Activated CD8-positive, alpha-beta memory T cell treated with anti-CD3 and anti-CD28 coated beads, Interleukin-2, amount 50 U/mL, for 24 hours (primary cell): ENCODE results near the gene TPM4.
A peak's percentile ranks its signal among the peaks of the same experiment; 100 is the strongest.

Experiments
- DNase-seq: peaks from one replicate; pipeline ENCODE4 v3.0.0-alpha.2; 2020; ENCODE audit errors: extremely low read depth

TPM4 gene

DNA sequence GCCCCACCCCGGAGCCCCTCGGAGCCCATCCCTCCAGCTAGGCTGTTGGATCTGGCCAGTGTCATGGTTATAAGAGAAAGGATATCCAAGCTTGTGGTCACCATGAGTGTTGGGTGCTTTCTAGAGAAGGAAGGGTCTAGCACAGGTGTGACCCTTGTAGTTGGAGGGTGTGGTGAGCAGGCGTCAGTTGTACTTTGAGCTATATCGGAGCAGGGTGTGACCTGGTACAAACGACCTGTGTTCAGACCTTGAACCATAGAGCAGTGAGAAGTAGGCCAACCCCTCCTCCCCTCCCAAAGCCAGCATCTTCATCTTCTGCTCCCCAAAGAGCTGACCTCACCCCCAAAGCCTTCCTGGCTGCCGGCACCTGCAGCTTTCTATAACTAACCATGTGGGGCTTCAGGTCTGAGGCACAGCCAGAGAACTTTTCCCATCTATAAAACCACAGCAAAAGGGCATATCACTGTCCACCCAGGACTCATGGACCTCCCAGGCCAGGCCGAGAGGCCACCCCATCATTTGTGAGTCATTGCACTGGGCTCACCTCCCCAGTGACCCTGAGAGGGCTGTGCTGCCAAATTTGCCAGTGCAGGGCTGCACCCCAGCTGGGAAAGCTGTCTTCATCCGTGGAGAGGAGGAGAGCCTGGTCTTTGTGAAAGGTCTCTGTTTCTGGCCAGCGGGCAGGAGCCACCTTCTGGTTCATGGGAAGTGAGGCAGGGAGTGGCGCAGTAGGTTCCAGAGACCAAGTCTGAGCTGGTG lies 49.6 kb downstream of the TPM4 start:
- no peak for DNase-seq

DNA sequence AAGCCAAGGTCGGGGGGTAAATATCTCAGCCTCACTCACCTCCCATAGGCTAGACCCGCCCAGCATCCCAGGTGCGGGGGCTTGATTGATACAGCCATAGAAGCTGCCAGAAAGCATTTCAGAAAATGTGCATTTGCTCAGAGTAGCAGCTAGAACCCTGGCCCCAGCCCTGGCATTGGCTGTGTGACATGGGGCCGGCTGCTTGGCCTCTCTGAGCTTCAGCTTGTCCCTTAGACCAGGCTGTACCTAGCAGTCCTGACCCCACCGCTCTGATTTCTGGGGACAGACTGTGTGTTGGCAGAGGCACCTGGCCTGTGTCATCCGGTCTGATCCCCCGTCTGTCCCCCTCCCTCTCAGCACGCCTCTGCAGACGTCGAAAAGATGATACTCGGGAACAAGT lies 50.8 kb downstream of the TPM4 start:
- DNase-seq: no peak

DNA sequence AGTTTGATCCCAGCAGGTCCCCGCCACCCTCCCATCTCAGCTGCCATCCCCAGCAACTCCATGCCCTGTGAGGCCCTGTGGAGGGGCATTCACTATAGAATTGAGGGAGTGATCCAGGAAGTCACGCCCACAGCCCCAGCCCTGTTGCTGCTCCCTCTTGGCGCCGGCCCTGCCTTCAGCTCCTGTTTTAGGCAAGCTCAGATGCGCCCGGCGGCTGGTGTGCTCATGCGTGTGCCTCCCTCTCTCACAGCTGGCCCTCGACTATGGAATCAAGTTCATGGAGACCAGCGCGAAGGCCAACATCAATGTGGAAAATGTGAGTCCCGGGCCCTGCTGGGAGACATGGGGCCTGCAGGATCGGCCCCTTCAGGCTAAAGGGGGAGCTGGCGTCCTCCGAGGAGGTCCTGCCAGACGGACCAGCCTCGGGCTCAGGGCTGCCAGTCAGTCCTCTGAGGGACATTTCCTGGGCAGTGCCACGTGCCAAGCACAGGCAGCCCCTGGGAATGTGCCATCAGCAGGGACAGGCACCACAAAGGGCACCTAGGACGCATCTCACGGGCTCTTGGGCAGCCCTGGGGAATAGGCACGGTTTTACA lies 51.6 kb downstream of the TPM4 start:
- no peak for DNase-seq

DNA sequence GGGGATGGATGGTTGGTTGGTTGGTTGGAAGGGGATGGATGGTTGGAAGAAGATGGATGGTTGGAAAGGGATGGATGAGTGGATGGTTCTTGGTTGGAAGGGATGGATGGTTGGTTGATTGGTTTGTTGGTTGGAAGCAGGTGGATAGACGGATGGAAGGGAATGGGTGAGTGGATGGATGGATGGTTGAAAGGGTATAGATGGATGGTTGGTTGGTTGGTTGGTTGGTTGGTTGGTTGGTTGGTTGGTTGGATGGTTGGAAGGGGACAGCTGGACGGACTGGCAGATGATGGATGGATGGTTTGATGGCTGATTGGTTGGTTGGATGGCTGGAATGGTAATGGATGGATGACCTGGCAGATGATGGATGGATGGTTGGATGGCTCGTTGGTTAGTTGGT lies 55.4 kb downstream of the TPM4 start:
- DNase-seq: no peak

DNA sequence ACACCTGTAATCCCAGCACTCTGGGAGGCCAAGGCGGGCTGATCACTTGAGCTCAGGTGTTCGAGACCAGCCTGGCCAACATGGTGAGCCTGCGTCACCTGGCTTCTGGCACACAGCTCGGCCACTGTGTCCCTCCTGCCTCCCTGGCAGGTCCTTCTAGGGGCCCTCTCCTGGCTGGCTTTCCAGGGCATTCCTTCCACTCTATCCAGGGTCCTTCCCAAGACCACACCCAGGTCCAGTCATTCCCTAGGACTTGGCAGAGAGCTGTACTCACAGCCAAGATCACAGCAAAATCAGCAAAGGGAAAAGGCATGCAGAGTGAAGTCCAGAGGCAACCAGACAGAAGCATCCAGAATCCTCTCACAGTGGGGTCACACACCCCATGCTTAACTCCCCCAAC lies 57.5 kb downstream of the TPM4 start:
- DNase-seq: no peak

DNA sequence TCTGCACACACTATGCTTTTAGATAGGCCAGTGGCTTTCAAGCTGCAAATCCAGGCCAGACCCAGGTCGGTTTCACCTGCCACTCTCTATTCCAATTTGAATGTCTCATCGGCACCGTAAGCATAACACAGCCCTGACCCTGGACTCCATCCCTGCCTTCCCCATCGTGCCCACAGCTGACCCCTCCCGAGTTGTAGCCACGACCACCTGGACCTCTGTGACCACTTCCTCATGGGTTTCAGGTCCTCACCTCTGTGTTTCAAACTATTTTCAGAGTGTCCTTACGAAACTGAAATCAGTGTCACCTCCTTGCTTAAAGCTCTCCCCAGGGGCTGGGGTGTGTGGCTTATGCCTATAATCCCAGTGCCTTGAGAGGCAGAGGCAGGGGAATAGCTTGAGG lies 58.2 kb downstream of the TPM4 start:
- DNase-seq: no peak

DNA sequence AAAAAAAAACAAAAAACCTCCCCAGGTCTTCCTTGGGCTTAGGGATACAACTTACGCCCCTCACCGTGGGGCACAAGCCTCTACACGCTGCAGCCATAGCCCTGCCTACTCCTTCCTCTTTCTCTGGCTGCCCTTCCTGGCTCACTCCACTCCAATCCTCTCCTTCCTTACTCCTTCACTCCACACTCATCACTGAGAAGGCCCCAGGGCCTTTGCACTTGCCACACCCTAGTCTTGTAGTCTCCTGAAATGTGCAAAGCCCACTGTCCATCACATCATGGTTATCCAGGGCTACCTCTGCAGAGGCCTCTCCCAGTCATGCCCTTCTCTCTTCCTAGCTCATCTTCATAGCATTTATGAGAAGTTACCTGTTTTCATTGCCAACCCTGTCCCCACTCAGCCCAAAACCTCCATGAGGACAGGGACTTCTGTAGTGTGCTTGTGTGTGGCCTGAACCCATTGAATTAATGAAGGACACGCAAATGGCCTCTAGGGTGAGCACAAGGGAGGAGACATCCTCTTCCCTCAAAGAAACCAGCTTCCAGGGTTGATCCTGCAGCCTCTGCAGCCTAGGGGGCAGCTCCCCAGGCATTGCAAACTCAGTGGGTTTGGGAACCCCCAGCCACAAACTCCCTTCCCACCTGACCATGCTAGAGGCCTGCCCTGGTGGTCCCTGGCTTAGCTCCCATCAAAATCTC lies 59.3 kb downstream of the TPM4 start:
- no peak for DNase-seq

DNA sequence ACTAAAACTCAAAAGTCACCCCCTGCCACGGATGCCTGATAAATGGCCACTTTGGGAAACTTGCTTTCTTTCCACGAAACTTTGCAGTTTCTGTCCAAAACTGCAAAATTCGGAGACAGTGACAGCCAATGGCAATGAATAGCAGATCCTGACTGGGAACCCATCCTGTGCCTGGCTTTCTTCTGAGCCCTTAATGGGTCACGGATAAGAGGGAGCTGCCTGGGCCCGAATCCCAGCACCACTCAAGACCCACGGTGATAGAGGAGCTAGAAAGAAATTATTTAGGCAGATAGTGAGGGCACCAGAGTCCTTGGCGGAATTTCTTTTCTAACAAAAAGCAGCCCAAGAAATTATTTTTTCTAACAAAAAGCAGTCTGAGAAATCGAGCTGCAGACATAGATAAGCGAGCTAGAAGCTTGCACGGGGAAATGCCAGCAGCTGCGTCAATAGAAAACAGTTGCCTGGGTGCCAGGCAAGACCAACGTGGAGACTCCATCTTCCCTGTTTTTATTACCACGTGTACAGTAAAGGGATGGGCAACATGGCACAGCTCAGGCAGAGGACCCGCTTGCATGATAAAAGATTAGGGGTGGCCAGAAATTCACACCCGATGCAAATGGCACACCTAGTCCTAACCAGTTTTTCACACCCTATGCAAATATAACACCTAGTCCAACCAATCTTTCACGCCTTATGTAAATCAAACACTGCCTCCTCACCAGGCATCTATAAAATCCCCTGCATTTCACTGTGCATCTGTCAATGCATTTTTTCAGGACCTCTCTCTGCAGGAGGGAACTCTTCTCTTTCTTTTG lies 60.1 kb downstream of the TPM4 start:
- DNase-seq: no peak

DNA sequence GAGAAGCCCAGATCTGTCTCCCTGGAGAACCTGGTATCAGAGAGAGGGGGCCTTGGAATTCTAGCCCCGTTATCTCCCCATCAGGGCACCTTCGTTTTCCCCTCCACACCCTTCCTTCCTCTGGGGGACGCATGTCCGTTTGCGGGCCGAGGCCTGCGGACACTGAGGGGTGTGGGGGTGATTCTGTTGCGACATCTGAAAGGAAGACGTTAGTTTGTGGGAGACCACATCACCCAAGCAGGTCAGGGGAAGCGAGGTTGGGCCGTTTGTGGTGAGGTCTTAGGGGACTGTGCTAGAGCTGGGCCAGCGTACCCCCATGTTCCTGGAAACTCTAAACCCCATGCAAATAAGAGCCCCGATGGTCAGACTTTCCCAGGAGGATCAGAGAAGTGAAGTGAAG lies 63.5 kb downstream of the TPM4 start:
- DNase-seq: no peak

DNA sequence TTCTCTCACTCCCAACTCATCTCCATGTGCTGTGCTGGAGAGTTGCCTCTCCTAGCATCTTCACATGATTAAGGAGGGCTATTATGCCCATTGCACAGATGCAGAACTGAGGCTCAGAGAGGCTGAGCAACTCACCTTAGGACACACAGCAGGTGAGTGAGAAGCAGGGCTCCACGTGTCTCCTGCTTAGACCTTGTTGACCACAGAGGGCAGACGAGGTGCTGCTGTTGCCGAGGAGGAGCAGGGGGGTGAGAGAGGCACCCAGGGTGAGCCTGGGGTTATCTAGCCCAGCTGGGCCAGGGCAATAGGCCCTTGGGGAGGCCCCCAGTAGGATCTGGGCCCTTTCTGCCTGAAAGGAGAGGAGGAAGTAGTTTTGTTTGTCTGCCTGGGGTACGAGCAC lies 64.7 kb downstream of the TPM4 start:
- DNase-seq: no peak

DNA sequence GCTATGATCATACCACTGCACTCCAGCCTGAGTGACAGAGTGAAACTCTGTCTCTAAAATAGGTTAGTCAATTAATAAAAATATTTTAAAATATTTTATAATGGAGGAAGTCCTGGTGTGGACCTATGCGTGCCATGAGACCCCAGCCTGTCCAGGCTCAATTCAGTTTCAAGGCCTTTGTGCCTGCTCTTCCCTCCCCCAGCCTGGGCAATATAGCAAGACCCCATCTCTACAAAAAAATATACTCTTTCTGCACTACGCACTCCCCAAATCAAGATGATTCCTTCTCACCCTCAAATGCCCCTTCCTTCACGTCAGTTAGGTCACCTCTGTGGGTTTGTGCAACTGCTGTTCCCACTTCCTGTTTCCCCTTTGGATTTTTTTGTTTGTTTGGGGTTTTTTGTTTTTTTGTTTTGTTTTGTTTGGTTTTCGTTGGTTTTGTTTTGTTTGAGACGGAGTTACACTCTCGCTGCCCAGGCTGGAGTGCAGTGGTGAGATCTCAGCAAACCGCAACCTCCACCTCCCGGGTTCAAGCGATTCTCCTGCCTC lies 65.8 kb downstream of the TPM4 start:
- DNase-seq: no peak

DNA sequence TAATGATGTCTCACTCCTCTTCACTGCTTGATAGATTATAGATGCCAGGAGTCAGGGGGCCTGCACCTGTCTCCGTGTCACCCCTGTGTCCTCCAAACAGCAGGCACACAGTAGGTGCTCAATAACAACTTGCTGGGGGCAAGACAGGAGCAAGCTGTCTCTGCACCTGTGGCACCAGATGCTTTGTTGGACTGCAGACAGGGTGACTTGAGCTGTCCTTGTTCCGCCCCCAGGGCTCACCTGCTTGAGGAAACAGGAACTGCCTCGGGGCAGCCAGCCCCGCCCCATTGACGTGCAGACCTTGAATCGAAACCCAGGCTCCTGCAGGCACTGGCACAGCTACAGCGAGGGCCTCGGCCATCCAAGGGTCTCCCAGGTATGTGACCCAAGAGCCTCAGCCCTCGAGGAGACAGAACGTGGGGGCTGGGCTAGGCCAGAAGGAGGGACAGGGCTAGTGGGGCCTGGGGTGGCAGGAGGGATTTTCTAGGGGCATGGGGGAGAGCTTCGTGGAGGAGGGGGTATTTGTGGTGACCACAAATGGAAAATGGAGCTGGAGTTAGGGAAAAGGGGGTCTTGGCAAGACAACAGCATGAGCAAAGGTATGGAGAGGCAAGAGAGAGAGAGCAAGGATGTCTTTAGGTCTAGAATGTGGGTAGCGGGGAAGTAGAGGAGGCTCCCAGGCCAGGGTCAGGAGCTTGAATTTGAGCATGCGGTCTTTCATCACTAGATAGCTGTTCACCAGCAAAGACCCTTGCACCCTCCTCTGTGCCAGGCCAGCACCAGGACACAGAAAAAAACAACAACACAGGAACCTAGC lies 67.3 kb downstream of the TPM4 start, which contains the start of gene HSH2D:
Gene HSH2D (plus strand): TSS at position 287 of the 817 bp plus-strand sequence. CDS start 5,066 bp downstream, outside the sequence.
- DNase-seq: peak; percentile 39

DNA sequence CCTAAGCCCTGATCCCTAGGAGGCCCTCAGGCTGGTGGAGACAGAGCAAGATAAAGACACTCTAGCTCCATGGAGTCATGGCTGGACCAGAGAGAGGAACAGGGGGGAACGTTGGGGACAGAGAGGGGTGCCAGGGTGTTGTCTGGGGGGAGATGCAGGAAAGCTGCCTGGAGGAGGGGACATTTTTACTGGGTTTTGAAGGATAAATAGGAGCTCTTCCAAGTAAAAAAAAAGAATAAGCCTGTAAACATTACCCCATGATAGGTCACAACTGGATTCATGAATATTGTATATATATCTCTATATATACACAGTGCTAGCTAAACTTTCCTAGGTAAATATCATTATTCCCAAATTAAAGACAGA lies 67.9 kb downstream of the TPM4 start:
- DNase-seq: no peak

DNA sequence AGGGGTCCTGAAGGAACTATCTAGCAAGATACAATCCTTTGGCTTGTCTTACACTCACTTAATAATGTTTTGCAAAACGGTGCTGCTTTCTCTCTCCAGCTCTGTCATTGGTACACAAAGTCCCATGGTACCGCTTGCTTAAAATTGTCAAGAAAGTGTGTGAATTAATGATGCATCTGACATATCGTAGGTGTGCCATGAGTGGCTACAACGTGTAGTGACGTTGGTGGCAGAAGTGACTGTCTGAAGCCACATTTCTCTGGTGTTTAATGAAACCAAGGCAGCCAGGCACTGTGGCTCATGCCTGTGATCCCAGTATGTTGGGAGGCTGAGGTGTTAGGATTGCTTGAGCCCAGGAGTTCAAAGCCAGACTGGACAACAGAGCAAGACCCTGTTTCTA lies 69.8 kb downstream of the TPM4 start:
- DNase-seq: no peak

DNA sequence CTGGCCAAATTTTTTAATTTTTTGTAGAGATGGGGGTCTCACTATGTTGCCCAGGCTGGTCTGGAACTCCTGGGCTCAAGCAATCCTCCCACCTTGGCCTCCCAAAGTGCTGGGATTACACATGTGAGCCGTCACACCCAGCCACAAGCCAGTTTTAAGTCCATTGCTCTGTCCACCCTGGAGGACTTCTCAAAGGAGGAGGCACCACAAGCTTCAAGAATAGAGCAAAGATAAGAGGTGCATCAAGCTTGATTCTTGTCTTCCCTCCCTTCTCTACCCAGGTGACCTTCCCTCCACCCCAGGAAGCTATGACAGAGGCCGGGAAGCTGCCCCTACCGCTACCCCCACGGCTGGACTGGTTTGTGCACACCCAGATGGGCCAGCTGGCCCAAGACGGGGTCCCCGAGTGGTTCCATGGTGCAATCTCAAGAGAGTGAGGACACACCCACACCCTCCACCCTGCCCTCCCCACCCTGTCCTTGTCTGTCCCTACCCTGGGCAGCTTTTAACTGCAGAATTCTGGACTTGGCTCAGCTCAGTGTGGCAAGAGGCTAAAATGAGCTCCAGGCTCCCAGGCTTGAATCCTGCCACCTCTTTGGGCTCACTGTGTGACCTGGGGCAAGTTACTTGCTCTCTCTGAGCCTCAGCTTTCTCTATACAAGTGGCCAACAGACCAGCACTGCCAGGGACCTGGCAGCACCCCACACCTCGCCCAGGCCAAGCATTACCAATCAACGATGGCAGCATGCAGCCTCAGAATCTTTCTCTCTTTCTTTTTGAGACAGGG lies 72.3 kb downstream of the TPM4 start:
- DNase-seq: no peak
